Left ventricle myocardium inferior (tissue), 1 donor: ENCODE results near the gene IRAK1BP1. TPM values are rescaled to one million over a fixed set of nuclear protein-coding genes. Genes with fewer than 3 reads are reported as not detected.

Source experiments
- DNase-seq: peaks from one replicate; pipeline ENCODE4 v3.0.0-alpha.2; 2020
- H3K27ac ChIP-seq: fragments of 200-600 bp; replicated peaks from 2 replicates; pipeline ENCODE4 v1.8.0; 2021
- H3K27me3 ChIP-seq: fragments of 200-600 bp; 2 replicates; pipeline ENCODE4 v1.8.0; 2021; ENCODE audit warnings: low read depth
- H3K36me3 ChIP-seq: fragments of 200-600 bp; 2 replicates; pipeline ENCODE4 v1.8.0; 2021
- H3K4me1 ChIP-seq: fragments of 200-600 bp; 2 replicates; pipeline ENCODE4 v1.8.0; 2021
- H3K4me3 ChIP-seq: fragments of 200-600 bp; 2 replicates; pipeline ENCODE4 v1.8.0; 2021; ENCODE audit warnings: mild to moderate bottlenecking, moderate library complexity
- H3K9me3 ChIP-seq: fragments of 200-600 bp; replicated peaks from 2 replicates; pipeline ENCODE4 v1.8.0; 2021
- CTCF ChIP-seq: fragments of 200-600 bp; IDR thresholded peaks from 2 replicates; pipeline ENCODE4 v1.8.0; 2021; ENCODE audit warnings: antibody characterized with exemption, mild to moderate bottlenecking, borderline replicate concordance
- intact Hi-C: fragments of 100-400 bp; cut with micrococcal nuclease; formaldehyde crosslinking; loops from one replicate; pipeline ENCODE4 v1.11.0; 2022
- total RNA-seq: library from RNA; stranded (reverse); fragmentation: NEBNext Ultra II Directional; extraction: Animal tissue kit (Norgen Biotek cat#: 25700); gene quantifications from one replicate; pipeline ENCODE4 v1.2.1, GENCODE V29; 2021
- donor health status: DM: no; HTN: yes; CAD: no; lungs with severe emphysema.

The IRAK1BP1 gene
- total RNA-seq, 1 donor from 2014 or later: 4.7 TPM

- peak overlapping the region; percentile 77 for H3K27ac ChIP-seq
- no peak overlapping the region for H3K4me3 ChIP-seq
- peaks cover 30% of the 10 kb centered on the region for H3K4me1 ChIP-seq
- peaks cover 10% of the 10 kb centered on the region for H3K36me3 ChIP-seq
- DNase-seq: no peak
- no peak for TF ChIP-seq CTCF
- H3K27me3 ChIP-seq: no peaks in the 10 kb centered on the region
- H3K9me3 ChIP-seq: peaks cover 21% of the 10 kb centered on the region
- intact Hi-C loops: no loop called here
These were observed 68.2 kb downstream of the IRAK1BP1 start for GRCh38 chr6:78935553-78935952.

GRCh38 chr6:78936515-78936914 lies 69.2 kb downstream of the IRAK1BP1 start:
- peaks cover 30% of the 10 kb centered on the region for H3K4me1 ChIP-seq
- H3K4me3 ChIP-seq: peak overlapping the region; percentile 19
- peak overlapping the region; percentile 77 for H3K27ac ChIP-seq
- H3K27me3 ChIP-seq: no peaks in the 10 kb centered on the region
- peaks cover 18% of the 10 kb centered on the region for H3K36me3 ChIP-seq
- intact Hi-C loops: no loop called here
- TF ChIP-seq CTCF: no peak
- H3K9me3 ChIP-seq: peaks cover 20% of the 10 kb centered on the region
- DNase-seq: no peak

GRCh38 chr6:78942446-78942845 lies 75.1 kb downstream of the IRAK1BP1 start:
- TF ChIP-seq CTCF: no peak
- peaks cover 9% of the 10 kb centered on the region for H3K4me1 ChIP-seq
- H3K9me3 ChIP-seq: no peaks in the 10 kb centered on the region
- peaks cover 76% of the 10 kb centered on the region for H3K36me3 ChIP-seq
- H3K4me3 ChIP-seq: no peak overlapping the region
- no peak for DNase-seq
- H3K27me3 ChIP-seq: no peaks in the 10 kb centered on the region
- no peak overlapping the region for H3K27ac ChIP-seq
- intact Hi-C loops: no loop called here

GRCh38 chr6:78947529-78947928 lies 80.2 kb downstream of the IRAK1BP1 start:
- Histone ChIP-seq H3K4me1 (no peaks in the 10 kb centered on the region), H3K9me3 (peaks cover 15% of the 10 kb centered on the region), H3K27ac (no peak overlapping the region), H3K27me3 (no peaks in the 10 kb centered on the region), H3K36me3 (peaks cover 98% of the 10 kb centered on the region), H3K4me3 (no peak overlapping the region)
- no peak for TF ChIP-seq CTCF
- no peak for DNase-seq
- intact Hi-C loops: no loop called here

GRCh38 chr6:78947962-78948361 lies 80.6 kb downstream of the IRAK1BP1 start:
- H3K36me3 ChIP-seq: peaks cover 99% of the 10 kb centered on the region
- H3K4me3 ChIP-seq: no peak overlapping the region
- TF ChIP-seq CTCF: no peak
- no peak overlapping the region for H3K27ac ChIP-seq
- DNase-seq: no peak
- H3K9me3 ChIP-seq: peaks cover 15% of the 10 kb centered on the region
- no peaks in the 10 kb centered on the region for H3K27me3 ChIP-seq
- intact Hi-C loops: no loop called here
- H3K4me1 ChIP-seq: no peaks in the 10 kb centered on the region

GRCh38 chr6:78948785-78949184 lies 81.4 kb downstream of the IRAK1BP1 start:
- Histone ChIP-seq H3K27me3 (no peaks in the 10 kb centered on the region), H3K36me3 (peaks cover 99% of the 10 kb centered on the region), H3K4me1 (no peaks in the 10 kb centered on the region), H3K9me3 (peaks cover 15% of the 10 kb centered on the region), H3K4me3 (no peak overlapping the region), H3K27ac (no peak overlapping the region)
- DNase-seq: no peak
- no peak for TF ChIP-seq CTCF
- intact Hi-C loops: no loop called here
